OCI-LY1 (cell line): ENCODE results near the gene BDKRB1.

ENCODE experiments used
- CTCF ChIP-seq: fragments of 200-600 bp; sonication (generic), shearing (Covaris generic); IDR thresholded peaks from 2 replicates; pipeline ENCODE4 v1.5.1; 2017; ENCODE audit warnings: mild to moderate bottlenecking, antibody characterized with exemption, low read length, moderate library complexity, mixed read lengths
- EZH2 ChIP-seq: fragments of 200-600 bp; sonication (generic), shearing (Covaris generic); IDR thresholded peaks from 2 replicates; pipeline ENCODE4 v1.8.0; 2017; ENCODE audit warnings: borderline replicate concordance, mixed run types, mild to moderate bottlenecking, antibody characterized with exemption, low read length, moderate library complexity, mixed read lengths

- TF ChIP-seq CTCF: peak; percentile 38
- no peak for TF ChIP-seq EZH2
These were observed 41.0 kb downstream of the BDKRB1 start for GRCh38 chr14:96297000-96297399.
